Gastrocnemius medialis (tissue), 4 donors: Measurements from ENCODE around the gene RRAGC.

Experiments
- CTCF ChIP-seq, 5 experiments: fragments of 450-650 bp in 3 of 5; fragments of 200-600 bp in 2 of 5; sonication (generic) in 2 of 5; IDR thresholded peaks in 4 of 5; conservative IDR thresholded peaks in 1 of 5; 1 replicate in 4 of 5; 2 replicates in 1 of 5; pipeline ENCODE4 v1.5.1; 2016 to 2019; ENCODE audit warnings: antibody characterized with exemption in 5 of 5, mild to moderate bottlenecking in 3 of 5, moderate library complexity in 3 of 5
- POLR2A ChIP-seq, 2 donors: fragments of 450-650 bp; IDR thresholded peaks; one replicate each; pipeline ENCODE4 v1.6.1; 2017; ENCODE audit warnings: antibody characterized with exemption in 2 of 2, mild to moderate bottlenecking in 2 of 2, moderate library complexity in 2 of 2

DNA sequence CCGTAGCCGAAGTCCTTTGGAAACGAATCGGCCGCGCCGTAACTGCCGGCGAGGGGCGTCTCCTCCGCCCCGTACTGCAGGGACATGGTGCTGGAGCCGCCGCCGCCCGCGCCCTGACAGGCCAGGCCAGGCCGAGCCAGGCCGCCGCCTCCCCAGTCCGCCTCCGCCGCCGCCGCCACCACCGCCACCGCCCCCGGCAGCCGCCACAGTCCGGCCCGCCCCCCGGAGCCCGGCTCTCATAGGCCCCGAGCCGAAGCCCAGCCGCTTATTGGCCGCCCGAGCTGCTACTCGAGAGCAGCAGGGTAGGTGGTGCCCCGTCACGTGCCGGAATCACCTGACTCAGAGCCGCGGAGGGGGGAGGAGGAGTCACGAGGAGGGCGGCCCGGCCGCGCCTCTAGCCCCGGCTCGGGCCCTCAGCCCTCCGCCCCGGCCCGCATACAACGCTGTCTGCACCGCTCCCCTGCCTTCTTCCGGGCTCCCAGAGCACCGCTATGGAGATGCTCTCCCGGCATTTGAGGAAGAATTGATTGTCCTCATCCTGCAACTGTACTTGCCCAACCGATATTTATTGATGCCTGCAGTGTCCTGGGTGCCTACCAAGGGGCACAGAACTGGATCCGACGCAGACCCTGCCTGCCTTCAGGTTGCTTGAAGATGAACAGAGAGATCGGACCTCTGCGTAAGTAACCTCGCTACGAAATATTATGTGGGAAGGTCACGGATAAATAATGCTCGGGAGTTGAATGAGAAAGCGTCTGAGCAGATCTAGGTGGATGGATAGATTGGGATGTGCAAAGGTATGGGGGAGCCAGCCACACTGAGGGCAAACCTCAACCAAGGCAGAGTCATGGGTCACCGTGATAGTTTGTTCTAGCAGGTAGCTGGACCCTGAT, at the start of gene RRAGC:
- TF ChIP-seq CTCF (IDR thresholded peaks at IDR 0.05 in 4 of 5, conservative IDR thresholded peaks at IDR 0.05 in 1 of 5) (peak in 1 of 5 experiments; percentile 24), POLR2A (IDR thresholded peaks at IDR 0.05) (peak; percentile 91 to 94)
